ENCODE data around the gene SPAG9. TPM values are rescaled to one million over a fixed set of nuclear protein-coding genes. Genes with fewer than 3 reads are reported as not detected.

The SPAG9 gene, protein sequence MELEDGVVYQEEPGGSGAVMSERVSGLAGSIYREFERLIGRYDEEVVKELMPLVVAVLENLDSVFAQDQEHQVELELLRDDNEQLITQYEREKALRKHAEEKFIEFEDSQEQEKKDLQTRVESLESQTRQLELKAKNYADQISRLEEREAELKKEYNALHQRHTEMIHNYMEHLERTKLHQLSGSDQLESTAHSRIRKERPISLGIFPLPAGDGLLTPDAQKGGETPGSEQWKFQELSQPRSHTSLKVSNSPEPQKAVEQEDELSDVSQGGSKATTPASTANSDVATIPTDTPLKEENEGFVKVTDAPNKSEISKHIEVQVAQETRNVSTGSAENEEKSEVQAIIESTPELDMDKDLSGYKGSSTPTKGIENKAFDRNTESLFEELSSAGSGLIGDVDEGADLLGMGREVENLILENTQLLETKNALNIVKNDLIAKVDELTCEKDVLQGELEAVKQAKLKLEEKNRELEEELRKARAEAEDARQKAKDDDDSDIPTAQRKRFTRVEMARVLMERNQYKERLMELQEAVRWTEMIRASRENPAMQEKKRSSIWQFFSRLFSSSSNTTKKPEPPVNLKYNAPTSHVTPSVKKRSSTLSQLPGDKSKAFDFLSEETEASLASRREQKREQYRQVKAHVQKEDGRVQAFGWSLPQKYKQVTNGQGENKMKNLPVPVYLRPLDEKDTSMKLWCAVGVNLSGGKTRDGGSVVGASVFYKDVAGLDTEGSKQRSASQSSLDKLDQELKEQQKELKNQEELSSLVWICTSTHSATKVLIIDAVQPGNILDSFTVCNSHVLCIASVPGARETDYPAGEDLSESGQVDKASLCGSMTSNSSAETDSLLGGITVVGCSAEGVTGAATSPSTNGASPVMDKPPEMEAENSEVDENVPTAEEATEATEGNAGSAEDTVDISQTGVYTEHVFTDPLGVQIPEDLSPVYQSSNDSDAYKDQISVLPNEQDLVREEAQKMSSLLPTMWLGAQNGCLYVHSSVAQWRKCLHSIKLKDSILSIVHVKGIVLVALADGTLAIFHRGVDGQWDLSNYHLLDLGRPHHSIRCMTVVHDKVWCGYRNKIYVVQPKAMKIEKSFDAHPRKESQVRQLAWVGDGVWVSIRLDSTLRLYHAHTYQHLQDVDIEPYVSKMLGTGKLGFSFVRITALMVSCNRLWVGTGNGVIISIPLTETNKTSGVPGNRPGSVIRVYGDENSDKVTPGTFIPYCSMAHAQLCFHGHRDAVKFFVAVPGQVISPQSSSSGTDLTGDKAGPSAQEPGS (N-terminal part only)
- 105 and 134 TPM in 2 replicates for total RNA-seq

GRCh38 chr17:51120739-51121619 lies at the start of gene SPAG9:
Gene SPAG9, minus strand, starts transcription at chr17:51120868. Its CDS starts 212 bp downstream, at chr17:51120656.

DNA sequence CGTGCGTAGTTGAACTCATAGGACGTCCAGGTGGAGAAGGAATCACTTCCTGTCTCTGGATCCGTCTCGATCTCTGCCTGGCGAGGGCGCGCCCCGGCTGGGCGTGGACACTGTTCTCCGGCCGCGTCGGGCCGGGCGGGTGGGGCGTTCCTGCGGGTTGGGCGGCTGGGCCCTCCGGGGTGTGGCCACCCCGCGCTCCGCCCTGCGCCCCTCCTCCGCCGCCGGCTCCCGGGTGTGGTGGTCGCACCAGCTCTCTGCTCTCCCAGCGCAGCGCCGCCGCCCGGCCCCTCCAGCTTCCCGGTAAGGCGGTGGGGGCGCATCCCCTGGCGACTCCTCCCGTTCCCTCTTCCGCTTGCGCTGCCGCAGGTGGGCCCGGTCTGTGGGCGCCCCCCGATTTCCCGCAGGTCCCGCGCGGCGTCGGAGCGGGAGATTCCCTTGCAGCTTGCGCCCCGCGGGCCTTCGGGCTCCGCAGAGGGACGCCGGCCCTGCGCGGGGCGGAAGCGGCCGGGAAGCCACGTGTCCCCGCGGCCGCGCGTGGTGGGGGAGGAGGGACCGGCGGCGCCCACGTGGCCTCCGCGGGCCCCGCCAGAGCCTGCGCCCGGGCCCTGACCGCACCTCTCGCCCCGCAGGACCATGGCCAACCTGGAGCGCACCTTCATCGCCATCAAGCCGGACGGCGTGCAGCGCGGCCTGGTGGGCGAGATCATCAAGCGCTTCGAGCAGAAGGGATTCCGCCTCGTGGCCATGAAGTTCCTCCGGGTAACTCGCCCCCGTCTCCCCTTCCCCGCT lies 45.7 kb upstream of the SPAG9 start, which contains the start of gene NME2:
Gene NME2, plus strand, starts transcription at position 214 of the 789 bp plus-strand sequence. Its CDS starts 420 bp downstream, at position 634.

GRCh38 chr17:51153210-51154072 lies 32.8 kb upstream of the SPAG9 start, which contains the start of gene NME1:
Gene NME1, plus strand, starts transcription at chr17:51153559. Its CDS starts 2,096 bp downstream, at chr17:51155655.

Other genes with a start within 250 kb of the SPAG9 start
- 156 and 164 TPM in 2 replicates for gene NME1, start 32.7 kb upstream of the SPAG9 start, total RNA-seq
- 416 and 743 TPM in 2 replicates for gene NME2, start 45.5 kb upstream of the SPAG9 start, total RNA-seq
- 9.4 and 12.1 TPM in 2 replicates for gene MBTD1, start 139.2 kb upstream of the SPAG9 start, total RNA-seq
- gene UTP18, start 139.7 kb upstream of the SPAG9 start, total RNA-seq, result 44.8 and 48.1 TPM in 2 replicates

Measured in subcutaneous preadipocyte (primary cell).